GM04504 (cell line): ENCODE results near the gene NDUFB7.
"Not testable (repeated sequence)": the region's sequence is repeated elsewhere in the genome, so short reads cannot be mapped to it uniquely, and the experiment has no call there.

Experiments used
- DNase-seq: peaks from one replicate; pipeline ENCODE4 v3.0.0-alpha.2; 2012; ENCODE audit warnings: low read depth

Gene NDUFB7

GRCh38 chr19:14570864-14571527, 870 bp downstream of the NDUFB7 start:
- no peak for DNase-seq

- no peak for DNase-seq
These were observed 4.8 kb downstream of the NDUFB7 start for GRCh38 chr19:14567079-14567478.

GRCh38 chr19:14566712-14567077, 5.2 kb downstream of the NDUFB7 start:
- DNase-seq: no peak

- DNase-seq: no peak
These were observed 5.8 kb downstream of the NDUFB7 start for GRCh38 chr19:14565765-14566711.

GRCh38 chr19:14565298-14565679, 6.6 kb downstream of the NDUFB7 start:
- DNase-seq: no peak

GRCh38 chr19:14564652-14565297, 7.1 kb downstream of the NDUFB7 start:
- DNase-seq: not testable (repeated sequence)

GRCh38 chr19:14563989-14564651, 7.7 kb downstream of the NDUFB7 start:
- DNase-seq: no peak

- DNase-seq: no peak
These were observed 8.3 kb downstream of the NDUFB7 start for GRCh38 chr19:14563590-14563926.

- DNase-seq: no peak
These were observed 8.9 kb downstream of the NDUFB7 start for GRCh38 chr19:14562660-14563589.

GRCh38 chr19:14561847-14562351, 10.0 kb downstream of the NDUFB7 start:
- no peak for DNase-seq

GRCh38 chr19:14561249-14561648, 10.6 kb downstream of the NDUFB7 start:
- DNase-seq: no peak

GRCh38 chr19:14560776-14561108, 11.1 kb downstream of the NDUFB7 start:
- no peak for DNase-seq

- DNase-seq: no peak
These were observed 11.7 kb downstream of the NDUFB7 start for GRCh38 chr19:14559916-14560775.

GRCh38 chr19:14558370-14559066, 13.3 kb downstream of the NDUFB7 start:
- DNase-seq: no peak

GRCh38 chr19:14556662-14557188, 15.1 kb downstream of the NDUFB7 start:
- peak; percentile 45 for DNase-seq

GRCh38 chr19:14555918-14556661, 15.8 kb downstream of the NDUFB7 start:
- DNase-seq: no peak

GRCh38 chr19:14554382-14554812, 17.5 kb downstream of the NDUFB7 start:
- no peak for DNase-seq

- no peak for DNase-seq
These were observed 18.0 kb downstream of the NDUFB7 start for GRCh38 chr19:14553939-14554243.
